K562 (cell line): ENCODE measurements around the gene CCDC28A. TPM values are rescaled to one million over a fixed set of nuclear protein-coding genes. Genes with fewer than 3 reads are reported as not detected.
A peak's percentile ranks its signal among the peaks of the same experiment; 100 is the strongest.

ENCODE experiments used
- ATAC-seq: fragments of 200-7000 bp; cut with Tn5 transposase; 3 replicates; pipeline ENCODE4 v1.9.1; 2020; ENCODE audit warnings: moderate library complexity
- BruUV-seq: library from RNA; stranded (reverse); fragments of 400-500 nt; replicated peaks from 2 replicates; lab custom pipeline; 2021; lab: Mats Ljungman, UMichigan
- CTCF ChIA-PET: fragments of 300-600 bp; formaldehyde crosslinking; extraction: SDS; loops from one replicate; lab custom pipeline; 2021; ENCODE audit warnings: low intra/inter-chr PET ratio; lab: Yijun Ruan, JAX
- POLR2A ChIA-PET: fragments of 300-600, 350-650 bp; sonication (Branson Sonifier 250); formaldehyde crosslinking; extraction: SDS; loops from one replicate; lab custom pipeline; 2021; ENCODE audit warnings: antibody characterized with exemption, inconsistent platforms; lab: Yijun Ruan, JAX
- DNase-seq, 4 experiments: peaks; one replicate each; pipeline versions ENCODE4 v3.0.0 to v3.0.0-alpha.2; 2011 to 2018; ENCODE audit warnings: low spot score in 3 of 4, mixed read lengths in 3 of 4; ENCODE audit errors: extremely low read depth in 1 of 4
- FAIRE-seq: peaks from 2 replicates; lab custom pipeline; 2011; peaks lifted over from hg19 to GRCh38; lab: Jason Lieb, UNC
- H2AFZ ChIP-seq: 2 replicates; pipeline ENCODE4 v1.6.0; 2011; ENCODE audit warnings: low read depth, low read length, control low read depth, inconsistent platforms
- H3K27ac ChIP-seq: fragments of 200-600 bp; 3 replicates; pipeline ENCODE4 v1.8.0; 2011; ENCODE audit warnings: low read depth, mild to moderate bottlenecking, control low read depth, inconsistent platforms, low read length, moderate library complexity, mixed read lengths; ENCODE audit errors: extremely low read depth
- H3K27me3 ChIP-seq, 2 experiments: fragments of 300-600 bp in 1 of 2; 2 replicates in 1 of 2; 3 replicates in 1 of 2; pipeline versions ENCODE4 v1.6.0 to v1.8.0; 2011; ENCODE audit warnings: inconsistent platforms in 2 of 2, low read length in 2 of 2, mild to moderate bottlenecking in 1 of 2, mixed read lengths in 1 of 2, moderate library complexity in 1 of 2; ENCODE audit not compliant: control insufficient read depth in 2 of 2, insufficient read depth in 2 of 2
- H3K36me3 ChIP-seq: fragments of 300-600 bp; 3 replicates; pipeline ENCODE4 v1.8.0; 2011; ENCODE audit warnings: mild to moderate bottlenecking, low read length, inconsistent platforms; ENCODE audit not compliant: control insufficient read depth, insufficient read depth
- H3K4me1 ChIP-seq, 2 experiments: fragments of 200-600 bp in 1 of 2; replicated peaks in 1 of 2; 2 replicates in 1 of 2; 3 replicates in 1 of 2; pipeline versions ENCODE4 v1.5.1 to v1.8.0; 2011; ENCODE audit warnings: inconsistent platforms in 2 of 2, low read length in 2 of 2, mild to moderate bottlenecking in 1 of 2, mixed read lengths in 1 of 2, moderate library complexity in 1 of 2; ENCODE audit not compliant: control insufficient read depth in 2 of 2, insufficient read depth in 2 of 2
- H3K4me2 ChIP-seq: 2 replicates; pipeline ENCODE4 v1.6.1; 2011; ENCODE audit warnings: low read length, control low read depth, inconsistent platforms, mixed read lengths; ENCODE audit not compliant: insufficient read depth
- H3K4me3 ChIP-seq: fragments of 200-600 bp; sonication (generic), shearing (Covaris generic); 2 replicates; pipeline ENCODE4 v1.5.1; 2016; ENCODE audit warnings: control low read depth, inconsistent platforms
- H3K79me2 ChIP-seq: fragments of 200-600 bp; 3 replicates; pipeline ENCODE4 v1.8.0; 2011; ENCODE audit warnings: low read length, inconsistent platforms; ENCODE audit not compliant: control insufficient read depth, insufficient read depth
- H3K9ac ChIP-seq, 2 experiments: 2 replicates each; pipeline versions ENCODE4 v1.6.0 to v1.6.1; 2011; ENCODE audit warnings: low read depth in 2 of 2, low read length in 2 of 2, control low read depth in 1 of 2, inconsistent platforms in 1 of 2, mild to moderate bottlenecking in 1 of 2, mixed read lengths in 1 of 2; ENCODE audit not compliant: insufficient read depth in 1 of 2
- H3K9me1 ChIP-seq: one replicate; pipeline ENCODE4 v1.6.0; 2011; ENCODE audit warnings: inconsistent platforms, mild to moderate bottlenecking, low read length, moderate library complexity; ENCODE audit not compliant: control insufficient read depth, insufficient read depth
- H3K9me3 ChIP-seq: replicated peaks from 2 replicates; pipeline ENCODE4 v1.5.1; 2011; ENCODE audit warnings: low read depth, low read length, inconsistent platforms; ENCODE audit not compliant: control insufficient read depth, insufficient read depth
- H4K20me1 ChIP-seq: replicated peaks from 2 replicates; pipeline ENCODE4 v1.6.1; 2011; ENCODE audit warnings: low read length, inconsistent platforms, mixed read lengths; ENCODE audit not compliant: control insufficient read depth, insufficient read depth
- ARID3A ChIP-seq: IDR thresholded peaks from 2 replicates; pipeline ENCODE4 v1.6.1; 2012; ENCODE audit warnings: low read depth, low read length, improper control_type of control experiment, borderline replicate concordance
- BACH1 ChIP-seq: fragments of 200-800 bp; sonication (Bioruptor generic); IDR thresholded peaks from 2 replicates; pipeline ENCODE4 v1.6.1; 2016; ENCODE audit warnings: missing genetic modification characterization, missing compliant biosample characterization
- C11orf30 ChIP-seq: fragments of 450-650 bp; IDR thresholded peaks from 2 replicates; pipeline ENCODE4 v1.6.1; 2016; ENCODE audit warnings: low read depth, mild to moderate bottlenecking
- CBX3 ChIP-seq, 2 experiments: IDR thresholded peaks; 1 replicate in 1 of 2; 2 replicates in 1 of 2; pipeline ENCODE4 v1.6.1; 2012; ENCODE audit warnings: inconsistent platforms in 2 of 2, low read length in 2 of 2, borderline replicate concordance in 1 of 2, control low read depth in 1 of 2
- CXXC5 ChIP-seq: fragments of 250-450 bp; sonication (Bioruptor Pico); IDR thresholded peaks from 2 replicates; pipeline ENCODE4 v1.8.0; 2022; ENCODE audit warnings: inconsistent platforms, mild to moderate bottlenecking, moderate library complexity
- DEAF1 ChIP-seq: fragments of 450-650 bp; formaldehyde crosslinking; IDR thresholded peaks from 2 replicates; pipeline ENCODE4 v1.4.0; 2020; ENCODE audit warnings: mild to moderate bottlenecking, moderate library complexity
- ELF4 ChIP-seq: fragments of 450-650 bp; formaldehyde crosslinking; IDR thresholded peaks from 2 replicates; pipeline ENCODE4 v1.4.0; 2022; ENCODE audit warnings: missing genetic modification characterization
- ERF ChIP-seq: fragments of 450-650 bp; formaldehyde crosslinking; IDR thresholded peaks from 2 replicates; pipeline ENCODE4 v1.4.0; 2020; ENCODE audit warnings: mild to moderate bottlenecking, mixed read lengths
- FOXP1 ChIP-seq: sonication (generic); formaldehyde crosslinking; IDR thresholded peaks from 2 replicates; pipeline ENCODE4 v1.8.0; 2022; ENCODE audit warnings: mild to moderate bottlenecking, missing genetic modification reagents
- KLF1 ChIP-seq: fragments of 450-650 bp; IDR thresholded peaks from 2 replicates; pipeline ENCODE4 v1.6.1; 2016; ENCODE audit warnings: missing genetic modification characterization, missing compliant biosample characterization
- MAFF ChIP-seq: IDR thresholded peaks from 2 replicates; pipeline ENCODE4 v1.6.1; 2012; ENCODE audit warnings: low read length, improper control_type of control experiment
- MAFG ChIP-seq: fragments of 450-650 bp; conservative IDR thresholded peaks from 2 replicates; pipeline ENCODE4 v1.6.1; 2016; ENCODE audit warnings: missing genetic modification characterization, missing compliant biosample characterization
- NFIC ChIP-seq: fragments of 450-650 bp; IDR thresholded peaks from 2 replicates; pipeline ENCODE4 v1.6.1; 2017; ENCODE audit warnings: mild to moderate bottlenecking, inconsistent platforms
- SLC30A9 ChIP-seq: fragments of 250-450 bp; sonication (Bioruptor Pico); IDR thresholded peaks from 2 replicates; pipeline ENCODE4 v1.8.0; 2022; ENCODE audit warnings: mild to moderate bottlenecking, moderate library complexity
- TAF7 ChIP-seq: fragments of 450-650 bp; IDR thresholded peaks from 2 replicates; pipeline ENCODE4 v1.6.1; 2016; ENCODE audit warnings: missing genetic modification characterization, missing compliant biosample characterization
- ZNF316 ChIP-seq: fragments of 450-650 bp; IDR thresholded peaks from 2 replicates; pipeline ENCODE4 v1.6.1; 2016
- ZNF586 ChIP-seq: fragments of 450-650 bp; formaldehyde crosslinking; conservative IDR thresholded peaks from 2 replicates; pipeline ENCODE4 v1.4.0; 2020; ENCODE audit warnings: mild to moderate bottlenecking, moderate library complexity
- WGBS: fragments of 100-300 bp; shearing (Covaris generic); methylation state at CpG from one replicate; pipeline ENCODE4 v1.1.6; 2016; ENCODE audit warnings: low coverage, mixed read lengths; ENCODE audit not compliant: insufficient coverage; ENCODE audit errors: missing lambda C conversion rate; 5-methylcytosine and 5-hydroxymethylcytosine counted together
- in situ Hi-C: fragments of 300-500 bp; cut with MboI; formaldehyde crosslinking; loops from 4 replicates; pipeline ENCODE4 v1.15.0; 2018; ENCODE audit warnings: inconsistent platforms, mixed read lengths
- intact Hi-C: fragments of 100-400 bp; cut with micrococcal nuclease; formaldehyde crosslinking; loops from 2 replicates; pipeline ENCODE4 v1.14.2; 2022
- polyA plus RNA-seq, 8 experiments: library from polyadenylated mRNA; depleted of rRNA in 4 of 8; stranded (reverse) in 5 of 8; unstranded in 3 of 8; fragments of >200 nt; fragmentation: Nextera tagmentation in 2 of 8; fragmentation: Illumina TruSeq in 1 of 8; extraction: Ambion mirVana in 2 of 8; extraction: Trizol in 1 of 8; gene quantifications; 2 replicates each; pipeline versions ENCODE4 v1.2.1 to v1.2.3, GENCODE V29; 2011 to 2014; ENCODE audit warnings: inconsistent platforms in 1 of 8, missing spikeins in 1 of 8
- total RNA-seq, 7 experiments: library from RNA; depleted of rRNA in 6 of 7; stranded (reverse); fragments of >200 nt in 6 of 7; fragmentation: Illumina TruSeq in 2 of 7; extraction: Trizol in 2 of 7; gene quantifications; 2 replicates each; pipeline versions ENCODE4 v1.2.1 to v1.2.3, GENCODE V29; 2011 to 2021; ENCODE audit warnings: low replicate concordance in 1 of 7
- TF ChIP-seq, protein P1 (sequence below): fragments of 450-650 bp; formaldehyde crosslinking; IDR thresholded peaks from 2 replicates; pipeline ENCODE4 v1.4.0; 2022; ENCODE audit warnings: mild to moderate bottlenecking, moderate library complexity
- TF ChIP-seq, protein P2 (sequence below): fragments of 450-650 bp; formaldehyde crosslinking; IDR thresholded peaks from 2 replicates; pipeline ENCODE4 v1.4.0; 2020; ENCODE audit warnings: mild to moderate bottlenecking, moderate library complexity

Gene CCDC28A
- total and polyA plus RNA-seq, 9 of the 15 experiments (the other 6 are each of a cell fraction or from before 2014, with no cell fraction given): 12.6 to 35.5 (median 19.1) TPM

GRCh38 chr6:138787138-138787537 lies 13.6 kb downstream of the CCDC28A start:
- H3K27ac ChIP-seq: no peak overlapping the region
- WGBS: 95% methylated on average over 1 of the region's 1 CpG
- no peak overlapping the region for H3K4me3 ChIP-seq
- H2AFZ ChIP-seq: 0 out of 2 replicates have a peak overlapping the region, but pooled peaks have one; percentile 2
- H3K9me1 ChIP-seq: no peaks in the 10 kb centered on the region
- BruUV-seq: no TSS peak
- ChIA-PET CTCF (no interaction called here), POLR2A (no interaction called here)
- FAIRE-seq (no peak), DNase-seq (no peak), ATAC-seq (no peak)
- intact Hi-C loops: no loop called here
- no peaks in the 10 kb centered on the region for H3K4me1 ChIP-seq
- in situ Hi-C loops: no loop called here
- peak; percentile 29; the same call in 1 of the 2 replicates for TF ChIP-seq MAFF
- TF ChIP-seq ERF: no peak
- no peak for TF ChIP-seq DEAF1 (CRISPR knock-in tag)
- TF ChIP-seq NFIC: no peak
- TF ChIP-seq CBX3 (IDR thresholded peaks at IDR 0.05; ENCODE audit: borderline replicate concordance in 1 of 2, low read length in 2 of 2): no peak
- TF ChIP-seq ARID3A: no peak
- TF ChIP-seq SLC30A9 (CRISPR knock-in tag): no peak
- TF ChIP-seq ZNF586 (CRISPR knock-in tag): no peak
- TF ChIP-seq KLF1: no peak
- peak; percentile 43; the same call in 1 of the 2 replicates for TF ChIP-seq MAFG
- TF ChIP-seq C11orf30: peak; percentile 49; the same call in 1 of the 2 replicates
- TF ChIP-seq, protein P1, sequence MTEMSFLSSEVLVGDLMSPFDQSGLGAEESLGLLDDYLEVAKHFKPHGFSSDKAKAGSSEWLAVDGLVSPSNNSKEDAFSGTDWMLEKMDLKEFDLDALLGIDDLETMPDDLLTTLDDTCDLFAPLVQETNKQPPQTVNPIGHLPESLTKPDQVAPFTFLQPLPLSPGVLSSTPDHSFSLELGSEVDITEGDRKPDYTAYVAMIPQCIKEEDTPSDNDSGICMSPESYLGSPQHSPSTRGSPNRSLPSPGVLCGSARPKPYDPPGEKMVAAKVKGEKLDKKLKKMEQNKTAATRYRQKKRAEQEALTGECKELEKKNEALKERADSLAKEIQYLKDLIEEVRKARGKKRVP (CRISPR knock-in tag): no peak
- TF ChIP-seq ZNF316: peak; percentile 57
- TF ChIP-seq CXXC5 (CRISPR knock-in tag): no peak
- no peak for TF ChIP-seq ELF4
- TF ChIP-seq, protein P2, sequence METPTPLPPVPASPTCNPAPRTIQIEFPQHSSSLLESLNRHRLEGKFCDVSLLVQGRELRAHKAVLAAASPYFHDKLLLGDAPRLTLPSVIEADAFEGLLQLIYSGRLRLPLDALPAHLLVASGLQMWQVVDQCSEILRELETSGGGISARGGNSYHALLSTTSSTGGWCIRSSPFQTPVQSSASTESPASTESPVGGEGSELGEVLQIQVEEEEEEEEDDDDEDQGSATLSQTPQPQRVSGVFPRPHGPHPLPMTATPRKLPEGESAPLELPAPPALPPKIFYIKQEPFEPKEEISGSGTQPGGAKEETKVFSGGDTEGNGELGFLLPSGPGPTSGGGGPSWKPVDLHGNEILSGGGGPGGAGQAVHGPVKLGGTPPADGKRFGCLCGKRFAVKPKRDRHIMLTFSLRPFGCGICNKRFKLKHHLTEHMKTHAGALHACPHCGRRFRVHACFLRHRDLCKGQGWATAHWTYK (CRISPR knock-in tag): no peak
- TF ChIP-seq TAF7 (tag): no peak
- no peak for TF ChIP-seq FOXP1 (CRISPR knock-in tag)
- TF ChIP-seq BACH1 (tag): no peak
- H3K79me2 ChIP-seq: no peaks in the 10 kb centered on the region
- no peak overlapping the region for H3K4me2 ChIP-seq
- no peaks in the 10 kb centered on the region for H3K36me3 ChIP-seq
- H3K9me3 ChIP-seq: no peaks in the 10 kb centered on the region
- H3K27me3 ChIP-seq: no peaks in the 10 kb centered on the region
- no peaks in the 10 kb centered on the region for H4K20me1 ChIP-seq
- no peak overlapping the region for H3K9ac ChIP-seq
